ENCODE results near the gene IL17RE. TPM values are rescaled to one million over a fixed set of nuclear protein-coding genes. Genes with fewer than 3 reads are reported as not detected.
A peak's percentile ranks its signal among the peaks of the same experiment; 100 is the strongest.

IL17RE gene
- total and polyA plus RNA-seq, 2 of the 13 experiments (the other 11 are each of a cell fraction or from before 2014, with no cell fraction given) = 14.5 to 24.1 TPM

- 0 out of 2 replicates have a peak, but pooled peaks have one; percentile 25 for TF ChIP-seq ARHGAP35 (CRISPR knock-in tag; IDR thresholded peaks at IDR 0.05; ENCODE audit: borderline replicate concordance)
- no peak; the same call in 1 of the 2 replicates for TF ChIP-seq AHR (CRISPR knock-in tag; IDR thresholded peaks at IDR 0.05)
- no peak for TF ChIP-seq DMTF1 (CRISPR knock-in tag; IDR thresholded peaks at IDR 0.05)
- no peak for TF ChIP-seq KDM4B (CRISPR knock-in tag; IDR thresholded peaks at IDR 0.05)
- no peak for TF ChIP-seq STAT5B (CRISPR knock-in tag; IDR thresholded peaks at IDR 0.05)
- peak; percentile 38 to 62; a peak in 3 of 4 replicates for TF ChIP-seq HMGXB4 (CRISPR knock-in tag; IDR thresholded peaks at IDR 0.05; ENCODE audit: borderline replicate concordance in 1 of 2, low read depth in 1 of 2)
- TF ChIP-seq ZNF749 (CRISPR knock-in tag; IDR thresholded peaks at IDR 0.05; ENCODE audit: borderline replicate concordance) = no peak
- no peak for TF ChIP-seq ZBTB7A (CRISPR knock-in tag; IDR thresholded peaks at IDR 0.05)
- no peak for TF ChIP-seq NR2F6 (IDR thresholded peaks at IDR 0.05)
- no peak; the same call in 1 of the 2 replicates for TF ChIP-seq NR2F6 (CRISPR knock-in tag; IDR thresholded peaks at IDR 0.05)
- no peak for TF ChIP-seq ZNF670 (CRISPR knock-in tag; IDR thresholded peaks at IDR 0.05; ENCODE audit: borderline replicate concordance)
- no peak for TF ChIP-seq ZNF775 (CRISPR knock-in tag; IDR thresholded peaks at IDR 0.05; ENCODE audit: borderline replicate concordance)
- TF ChIP-seq SOX6 (IDR thresholded peaks at IDR 0.05) = no peak
- TF ChIP-seq SOX6 (CRISPR knock-in tag; IDR thresholded peaks at IDR 0.05) = peak; percentile 58
- no peak for TF ChIP-seq PPARG (CRISPR knock-in tag; conservative IDR thresholded peaks at IDR 0.05)
- TF ChIP-seq USF2 (IDR thresholded peaks at IDR 0.05; ENCODE audit: low read depth, low read length) = no peak
- TF ChIP-seq USF2 (CRISPR knock-in tag; IDR thresholded peaks at IDR 0.05; ENCODE audit: borderline replicate concordance) = no peak
- TF ChIP-seq ZNF260 (CRISPR knock-in tag; IDR thresholded peaks at IDR 0.05; ENCODE audit: borderline replicate concordance, low read depth) = no peak
- no peak for TF ChIP-seq ZNF552 (CRISPR knock-in tag; IDR thresholded peaks at IDR 0.05; ENCODE audit: borderline replicate concordance)
- no peak for TF ChIP-seq ZNF629 (CRISPR knock-in tag; conservative IDR thresholded peaks at IDR 0.05)
- TF ChIP-seq ZNF562 (CRISPR knock-in tag; IDR thresholded peaks at IDR 0.05; ENCODE audit: borderline replicate concordance) = no peak
- no peak for TF ChIP-seq TSC22D2 (CRISPR knock-in tag; IDR thresholded peaks at IDR 0.05; ENCODE audit: borderline replicate concordance)
- 0 out of 2 replicates have a peak, but pooled peaks have one; percentile 18 for TF ChIP-seq ZNF205 (CRISPR knock-in tag; IDR thresholded peaks at IDR 0.05)
These were observed at the start of gene IL17RE (continued) for GRCh38 chr3:9902372-9903237.

All from HepG2 (cell line).